ENCODE results near the gene ZC3H12D.

DNA sequence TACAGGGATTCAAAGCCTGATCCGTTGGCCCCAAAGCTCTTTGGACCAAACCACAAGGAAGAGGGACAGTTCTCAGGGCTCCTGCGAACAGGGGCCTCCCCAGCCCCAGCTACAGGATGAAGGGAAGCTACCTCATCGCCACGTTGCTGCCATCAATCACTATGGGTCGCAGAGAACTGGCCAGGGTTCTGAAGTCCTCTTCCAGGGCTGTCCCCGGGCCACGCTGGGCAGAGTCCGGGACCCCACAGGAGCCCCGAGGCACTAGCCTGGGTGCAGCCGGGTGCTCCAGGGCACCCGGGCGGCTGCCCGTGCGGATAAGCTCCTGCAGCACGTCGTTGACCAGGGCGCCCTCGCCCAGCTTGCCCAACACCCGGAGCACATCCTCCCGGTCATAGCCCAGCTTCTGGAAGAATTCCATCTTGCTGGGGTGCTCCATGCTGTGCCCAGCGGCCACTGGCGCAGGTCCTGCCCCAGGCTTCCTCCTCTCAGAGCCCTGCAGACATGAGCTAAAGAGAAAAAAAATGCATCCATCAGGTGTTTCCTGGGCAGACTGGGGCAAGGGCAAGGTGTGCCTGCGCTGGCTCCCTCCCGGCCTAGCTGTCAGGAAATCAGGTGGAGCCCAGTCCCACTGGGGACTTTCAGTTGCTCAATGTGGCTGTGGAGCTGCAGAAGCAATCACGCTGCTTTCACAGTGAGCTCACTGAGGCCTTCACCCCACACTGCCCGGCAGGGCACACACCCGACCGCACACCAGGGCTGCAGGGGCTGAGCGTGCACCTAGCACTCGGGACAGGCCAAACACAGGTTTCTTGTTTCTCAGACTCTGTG, 10.5 kb downstream of the ZC3H12D start:
- TF ChIP-seq NBN (IDR thresholded peaks at IDR 0.05; ENCODE audit: low read depth) (no peak), POLR2AphosphoS5 (IDR thresholded peaks at IDR 0.05; ENCODE audit: control insufficient read depth, insufficient read depth, low read depth, low read length) (no peak), GTF3C2 (IDR thresholded peaks at IDR 0.05; ENCODE audit: borderline replicate concordance, extremely low read depth, insufficient read length) (no peak), MEIS2 (IDR thresholded peaks at IDR 0.05; ENCODE audit: partially characterized antibody) (peak; percentile 44), ESRRA (IDR thresholded peaks at IDR 0.05; ENCODE audit: borderline replicate concordance, low read depth) (no peak), TAF9B (IDR thresholded peaks at IDR 0.05; ENCODE audit: partially characterized antibody) (no peak), EZH2 (IDR thresholded peaks at IDR 0.05; ENCODE audit: borderline replicate concordance, low read depth, low read length) (no peak)
- TF ChIP-seq, protein P1, sequence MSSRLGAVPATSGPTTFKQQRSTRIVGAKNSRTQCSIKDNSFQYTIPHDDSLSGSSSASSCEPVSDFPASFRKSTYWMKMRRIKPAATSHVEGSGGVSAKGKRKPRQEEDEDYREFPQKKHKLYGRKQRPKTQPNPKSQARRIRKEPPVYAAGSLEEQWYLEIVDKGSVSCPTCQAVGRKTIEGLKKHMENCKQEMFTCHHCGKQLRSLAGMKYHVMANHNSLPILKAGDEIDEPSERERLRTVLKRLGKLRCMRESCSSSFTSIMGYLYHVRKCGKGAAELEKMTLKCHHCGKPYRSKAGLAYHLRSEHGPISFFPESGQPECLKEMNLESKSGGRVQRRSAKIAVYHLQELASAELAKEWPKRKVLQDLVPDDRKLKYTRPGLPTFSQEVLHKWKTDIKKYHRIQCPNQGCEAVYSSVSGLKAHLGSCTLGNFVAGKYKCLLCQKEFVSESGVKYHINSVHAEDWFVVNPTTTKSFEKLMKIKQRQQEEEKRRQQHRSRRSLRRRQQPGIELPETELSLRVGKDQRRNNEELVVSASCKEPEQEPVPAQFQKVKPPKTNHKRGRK (tag; IDR thresholded peaks at IDR 0.05), result no peak
- TF ChIP-seq, protein P2, sequence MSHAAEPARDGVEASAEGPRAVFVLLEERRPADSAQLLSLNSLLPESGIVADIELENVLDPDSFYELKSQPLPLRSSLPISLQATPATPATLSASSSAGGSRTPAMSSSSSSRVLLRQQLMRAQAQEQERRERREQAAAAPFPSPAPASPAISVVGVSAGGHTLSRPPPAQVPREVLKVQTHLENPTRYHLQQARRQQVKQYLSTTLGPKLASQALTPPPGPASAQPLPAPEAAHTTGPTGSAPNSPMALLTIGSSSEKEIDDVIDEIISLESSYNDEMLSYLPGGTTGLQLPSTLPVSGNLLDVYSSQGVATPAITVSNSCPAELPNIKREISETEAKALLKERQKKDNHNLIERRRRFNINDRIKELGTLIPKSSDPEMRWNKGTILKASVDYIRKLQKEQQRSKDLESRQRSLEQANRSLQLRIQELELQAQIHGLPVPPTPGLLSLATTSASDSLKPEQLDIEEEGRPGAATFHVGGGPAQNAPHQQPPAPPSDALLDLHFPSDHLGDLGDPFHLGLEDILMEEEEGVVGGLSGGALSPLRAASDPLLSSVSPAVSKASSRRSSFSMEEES (CRISPR knock-in tag; IDR thresholded peaks at IDR 0.05), result no peak

Measured in K562 (cell line).